GM12892 (cell line): ENCODE measurements around the gene CCDC9B.
A peak's percentile ranks its signal among the peaks of the same experiment; 100 is the strongest.

Experiments used
- DNase-seq: peaks from one replicate; pipeline ENCODE4 v3.0.0; 2011; ENCODE audit not compliant: insufficient read length
- FAIRE-seq: peaks from 2 replicates; lab custom pipeline; 2011; peaks lifted over from hg19 to GRCh38; lab: Jason Lieb, UNC
- POLR2A ChIP-seq: IDR thresholded peaks from 2 replicates; pipeline ENCODE4 v1.6.1; 2011; ENCODE audit warnings: low read depth, low read length, control low read depth
- POLR2AphosphoS5 ChIP-seq: IDR thresholded peaks from 2 replicates; pipeline ENCODE4 v1.6.1; 2011; ENCODE audit warnings: low read depth, low read length, control low read depth
- TAF1 ChIP-seq: IDR thresholded peaks from 2 replicates; pipeline ENCODE4 v1.6.1; 2011; ENCODE audit warnings: low read depth, mild to moderate bottlenecking, control low read depth, low read length, borderline replicate concordance

The CCDC9B gene

DNA sequence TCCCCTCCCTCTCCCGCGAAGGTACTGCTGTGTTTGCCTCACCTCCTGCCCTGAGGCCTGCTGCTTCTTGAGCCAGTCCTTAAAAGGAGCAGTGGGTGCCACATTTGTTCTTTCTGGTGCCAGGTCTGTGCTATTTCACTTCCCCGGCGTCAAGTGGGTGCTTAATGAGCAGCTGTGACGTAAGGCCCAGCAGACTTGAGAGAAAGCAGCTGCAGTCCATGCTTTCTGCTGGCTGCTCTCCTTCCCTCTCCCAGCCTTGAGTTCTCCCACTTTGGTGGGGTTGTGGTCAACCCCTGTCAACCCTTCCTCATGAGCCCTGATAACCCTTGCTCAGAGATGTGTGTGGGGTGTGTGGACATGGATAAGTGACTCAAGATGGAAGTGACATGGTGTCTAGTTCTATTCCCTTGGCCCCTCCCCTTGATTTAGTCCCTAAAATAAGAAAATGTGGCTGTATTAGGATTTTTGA lies 10.3 kb downstream of the CCDC9B start:
- TF ChIP-seq TAF1 = no peak
- TF ChIP-seq POLR2AphosphoS5 = no peak
- TF ChIP-seq POLR2A = no peak
- no peak for DNase-seq
- FAIRE-seq = no peak

GRCh38 chr15:40329804-40330203 lies 10.9 kb downstream of the CCDC9B start:
- TF ChIP-seq POLR2A (no peak), TAF1 (no peak), POLR2AphosphoS5 (no peak)
- DNase-seq (no peak), FAIRE-seq (no peak)

GRCh38 chr15:40328751-40329150 lies 12.0 kb downstream of the CCDC9B start:
- TF ChIP-seq TAF1 (no peak), POLR2AphosphoS5 (no peak), POLR2A (no peak)
- DNase-seq (no peak), FAIRE-seq (no peak)

- FAIRE-seq (no peak), DNase-seq (no peak)
- TF ChIP-seq POLR2A (no peak), POLR2AphosphoS5 (no peak)
These were observed 12.6 kb downstream of the CCDC9B start for GRCh38 chr15:40328176-40328575.

DNA sequence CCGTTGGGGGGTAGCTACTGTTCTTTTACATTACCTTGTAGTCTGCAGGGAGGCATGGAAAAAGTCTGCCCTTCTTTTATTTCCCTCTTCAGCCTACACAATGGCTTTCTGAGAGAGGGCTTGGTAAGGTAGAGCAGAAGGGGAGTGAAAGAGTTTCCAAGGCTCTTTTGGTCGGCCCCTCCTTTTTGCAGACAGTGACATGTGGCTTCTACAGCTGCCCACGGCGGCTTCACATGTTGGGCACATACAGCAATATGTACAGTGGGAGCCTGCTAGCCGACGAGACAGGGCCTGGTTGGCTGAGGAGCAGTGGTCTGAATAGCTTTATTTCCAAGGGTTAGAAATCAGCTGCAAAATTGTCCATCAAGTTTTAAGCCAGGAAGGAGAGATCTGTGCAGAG lies 13.3 kb downstream of the CCDC9B start:
- DNase-seq (no peak), FAIRE-seq (no peak)
- no peak for TF ChIP-seq TAF1
- TF ChIP-seq POLR2AphosphoS5 = no peak
- TF ChIP-seq POLR2A = no peak

DNA sequence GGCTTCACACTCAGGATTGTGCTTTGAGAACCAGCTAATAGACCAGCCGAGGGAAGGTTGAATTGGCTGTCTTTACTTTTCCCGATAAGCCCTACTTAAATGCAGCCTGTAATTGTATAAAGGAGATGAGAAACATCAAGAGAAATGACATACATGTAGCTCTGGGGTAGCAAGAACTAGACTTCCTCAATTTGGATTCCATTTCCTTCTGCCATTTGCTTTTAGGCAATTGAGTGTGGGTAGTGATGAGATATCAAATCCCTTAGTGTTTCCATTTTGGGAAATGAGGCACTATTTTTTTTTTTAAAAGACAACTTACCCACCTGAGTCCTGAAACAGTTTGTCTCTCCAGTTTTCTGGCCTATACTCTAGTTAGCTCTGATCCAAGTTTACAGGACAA lies 15.0 kb downstream of the CCDC9B start:
- DNase-seq (no peak), FAIRE-seq (no peak)
- TF ChIP-seq POLR2A (no peak), POLR2AphosphoS5 (no peak), TAF1 (no peak)

- TF ChIP-seq POLR2AphosphoS5 (no peak), POLR2A (no peak), TAF1 (no peak)
- no peak for DNase-seq
- no peak for FAIRE-seq
These were observed 15.6 kb downstream of the CCDC9B start for GRCh38 chr15:40325188-40325587.

GRCh38 chr15:40323953-40324937 lies 16.5 kb downstream of the CCDC9B start:
- TF ChIP-seq POLR2A (no peak), TAF1 (no peak), POLR2AphosphoS5 (no peak)
- FAIRE-seq (no peak), DNase-seq (no peak)

DNA sequence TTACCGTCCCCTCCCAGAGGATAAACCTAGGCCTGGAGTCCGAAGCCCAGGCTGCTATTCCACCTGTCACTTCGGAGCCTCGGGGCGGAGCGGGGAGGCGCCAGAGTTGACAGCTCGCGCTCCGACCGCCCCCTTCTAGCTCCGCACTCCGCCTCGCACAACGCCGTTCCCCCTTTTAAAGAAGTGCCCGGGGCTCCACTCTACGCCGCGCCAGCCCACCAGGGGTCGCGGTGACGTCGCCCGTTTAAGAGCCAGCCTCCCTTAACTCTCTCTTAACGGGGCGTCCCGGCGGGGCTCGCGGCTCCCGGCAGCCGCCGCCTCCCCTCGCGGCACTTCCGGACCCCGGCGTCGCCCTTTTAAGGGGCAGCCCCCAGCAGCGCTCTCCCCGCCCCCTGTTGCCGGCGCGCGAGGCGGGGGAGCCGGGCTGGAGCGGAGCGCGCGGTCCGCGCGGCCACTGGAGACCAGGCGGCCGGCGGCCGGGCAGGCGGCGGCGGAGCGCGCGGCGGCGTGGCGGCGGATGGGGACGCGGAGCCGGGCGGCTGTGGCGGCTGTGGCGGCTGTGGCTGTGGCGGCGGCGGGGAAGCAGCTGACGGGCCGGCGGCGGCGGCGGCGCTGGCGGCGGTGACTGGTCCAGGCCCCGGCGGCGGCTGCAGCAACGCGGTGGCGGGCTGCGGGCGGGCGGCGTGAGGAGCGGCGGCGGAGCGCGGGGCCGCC lies 17.3 kb downstream of the CCDC9B start, which contains the start of gene INAFM2:
TSS of gene INAFM2 (plus strand) at position 454 of the 714 bp plus-strand sequence. CDS start 364 bp downstream, outside the sequence.
- DNase-seq (peak; percentile 99), FAIRE-seq (peak; percentile 92)
- TF ChIP-seq TAF1 (no peak), POLR2A (peak; percentile 30; the same call in 1 of the 2 replicates), POLR2AphosphoS5 (no peak)

GRCh38 chr15:40322531-40323238 lies 18.1 kb downstream of the CCDC9B start:
- TF ChIP-seq POLR2AphosphoS5 (no peak), TAF1 (no peak), POLR2A (no peak)
- FAIRE-seq (no peak), DNase-seq (no peak)

DNA sequence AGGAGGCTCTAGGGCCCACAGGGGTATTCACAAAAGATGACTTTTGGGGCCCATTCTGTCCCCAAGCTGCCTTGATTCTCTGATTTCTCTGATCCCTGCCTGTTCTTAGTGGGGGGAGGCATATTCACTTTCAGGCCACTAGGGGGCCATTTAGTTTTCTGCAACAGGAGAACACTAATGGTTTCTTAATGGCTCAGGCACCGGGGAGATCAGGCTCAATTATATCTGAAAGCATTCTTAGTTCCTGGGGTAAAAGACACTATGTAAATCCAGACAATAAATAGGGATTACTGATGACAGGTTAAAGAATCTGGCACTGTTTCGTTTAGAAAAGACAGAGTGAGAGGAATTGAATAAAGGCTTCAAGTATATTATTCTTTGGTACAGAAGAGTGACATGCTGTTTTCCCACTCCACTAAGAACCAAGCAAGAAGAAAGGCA lies 19.8 kb downstream of the CCDC9B start:
- DNase-seq (no peak), FAIRE-seq (peak; percentile 56)
- no peak for TF ChIP-seq POLR2A
- no peak for TF ChIP-seq TAF1
- no peak for TF ChIP-seq POLR2AphosphoS5

DNA sequence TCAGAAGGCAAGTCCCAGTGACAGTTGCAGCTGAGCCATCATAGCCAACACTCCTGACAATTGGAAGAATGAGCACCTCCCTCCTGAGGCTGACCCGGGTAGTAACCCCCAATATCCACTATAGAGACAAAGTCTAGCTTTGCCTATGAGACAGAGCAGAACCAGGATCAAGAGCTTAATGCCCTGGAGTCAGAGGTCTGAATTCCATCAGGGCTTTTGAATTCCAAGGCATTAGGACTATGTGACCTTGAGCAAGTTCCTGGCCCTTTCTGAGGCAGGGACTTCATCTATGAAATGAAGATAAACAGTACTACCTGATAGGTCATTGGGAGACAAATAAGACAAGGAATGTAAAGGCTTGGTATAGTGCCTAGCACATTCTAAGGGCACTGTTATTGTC lies 20.3 kb downstream of the CCDC9B start:
- no peak for FAIRE-seq
- no peak for TF ChIP-seq POLR2A
- no peak for TF ChIP-seq TAF1
- TF ChIP-seq POLR2AphosphoS5 = no peak
- DNase-seq = no peak

GRCh38 chr15:40317580-40317979 lies 23.2 kb downstream of the CCDC9B start:
- DNase-seq (no peak), FAIRE-seq (no peak)
- TF ChIP-seq POLR2A (no peak), TAF1 (no peak), POLR2AphosphoS5 (no peak)
